MCF 10A (cell line): ENCODE measurements around the gene COLEC12. TPM values are rescaled to one million over a fixed set of nuclear protein-coding genes. Genes with fewer than 3 reads are reported as not detected.
A peak's percentile ranks its signal among the peaks of the same experiment; 100 is the strongest.

ENCODE experiments used
- BruUV-seq: library from RNA; stranded (reverse); fragments of 400-500 nt; replicated peaks from 2 replicates; lab custom pipeline; 2021; lab: Mats Ljungman, UMichigan
- CTCF ChIA-PET: fragments of 300-600 bp; sonication (Branson Sonifier 250); formaldehyde crosslinking; extraction: SDS; loops from one replicate; lab custom pipeline; 2021; ENCODE audit warnings: antibody characterized with exemption, inconsistent platforms; lab: Yijun Ruan, JAX
- POLR2A ChIA-PET: fragments of 300-600, 350-650 bp; sonication (Branson Sonifier 250); formaldehyde crosslinking; extraction: SDS; loops from one replicate; lab custom pipeline; 2020; ENCODE audit warnings: antibody characterized with exemption, inconsistent platforms; lab: Yijun Ruan, JAX
- DNase-seq: peaks from one replicate; pipeline ENCODE4 v3.0.0-alpha.2; 2018; ENCODE audit not compliant: unreplicated experiment
- H3K27ac Mint-ChIP-seq: one replicate; pipeline ENCODE4 v1.8.0; 2022; ENCODE audit warnings: mild to moderate bottlenecking, low read depth, mixed read lengths; ENCODE audit not compliant: unreplicated experiment
- H3K27me3 Mint-ChIP-seq: one replicate; pipeline ENCODE4 v1.8.0; 2022; ENCODE audit warnings: mixed read lengths; ENCODE audit not compliant: insufficient read depth, unreplicated experiment
- H3K36me3 Mint-ChIP-seq: one replicate; pipeline ENCODE4 v1.8.0; 2022; ENCODE audit warnings: mild to moderate bottlenecking, moderate library complexity, mixed read lengths; ENCODE audit not compliant: insufficient read depth, unreplicated experiment
- H3K4me1 Mint-ChIP-seq: one replicate; pipeline ENCODE4 v1.8.0; 2022; ENCODE audit warnings: mixed read lengths; ENCODE audit not compliant: insufficient read depth, unreplicated experiment
- H3K4me3 Mint-ChIP-seq: one replicate; pipeline ENCODE4 v1.8.0; 2022; ENCODE audit warnings: mild to moderate bottlenecking, moderate library complexity, mixed read lengths; ENCODE audit not compliant: unreplicated experiment
- H3K9me3 Mint-ChIP-seq: one replicate; pipeline ENCODE4 v1.8.0; 2022; ENCODE audit warnings: mixed read lengths; ENCODE audit not compliant: unreplicated experiment
- CTCF ChIP-seq: fragments of 200-600 bp; IDR thresholded peaks from one replicate; pipeline ENCODE4 v1.8.0; 2022; ENCODE audit warnings: antibody characterized with exemption, mild to moderate bottlenecking; ENCODE audit not compliant: unreplicated experiment
- intact Hi-C: fragments of 100-400 bp; cut with micrococcal nuclease; formaldehyde crosslinking; loops from 2 replicates; pipeline ENCODE4 v1.14.1; 2022
- total RNA-seq: library from RNA; stranded (reverse); gene quantifications from 2 replicates; pipeline ENCODE4 v1.2.3, GENCODE V29; 2022

COLEC12 gene
- total RNA-seq, 1 experiment from 2014 or later, result 0.05 TPM

- DNase-seq, result no peak
- Mint-ChIP-seq H3K36me3 (no peaks in the 10 kb centered on the region), H3K9me3 (peaks cover 7% of the 10 kb centered on the region), H3K27ac (no peak overlapping the region), H3K4me3 (no peak overlapping the region), H3K4me1 (peaks cover 5% of the 10 kb centered on the region), H3K27me3 (no peaks in the 10 kb centered on the region)
- POLR2A ChIA-PET, result no interaction called here
- no TSS peak for BruUV-seq
- CTCF ChIA-PET, result interaction anchor here (0.6 to 0.8 kb wide), 2 partner anchors 119 to 295 kb away, joined by 3 read pairs; no protein-coding TSS in a partner anchor
- intact Hi-C loops, result no loop called here
- TF ChIP-seq CTCF, result no peak
These were observed 180.3 kb downstream of the COLEC12 start for GRCh38 chr18:320155-320554.

GRCh38 chr18:319720-320119, 180.8 kb downstream of the COLEC12 start:
- CTCF ChIA-PET, result interaction anchor here (0.6 to 0.8 kb wide), 3 partner anchors 15 to 296 kb away, joined by 3 read pairs; no protein-coding TSS in a partner anchor
- POLR2A ChIA-PET, result interaction anchor here (0.6 kb wide), 1 partner anchor 175 kb away, joined by 3 read pairs; no protein-coding TSS in a partner anchor
- no peak for TF ChIP-seq CTCF
- Mint-ChIP-seq H3K4me3 (no peak overlapping the region), H3K9me3 (peaks cover 7% of the 10 kb centered on the region), H3K4me1 (peaks cover 5% of the 10 kb centered on the region), H3K27ac (no peak overlapping the region), H3K36me3 (no peaks in the 10 kb centered on the region), H3K27me3 (no peaks in the 10 kb centered on the region)
- no peak for DNase-seq
- intact Hi-C loops, result no loop called here
- no TSS peak for BruUV-seq

GRCh38 chr18:318791-319291, 181.7 kb downstream of the COLEC12 start:
- Mint-ChIP-seq H3K27me3 (no peaks in the 10 kb centered on the region), H3K4me1 (peaks cover 5% of the 10 kb centered on the region), H3K9me3 (peaks cover 7% of the 10 kb centered on the region), H3K36me3 (no peaks in the 10 kb centered on the region), H3K27ac (no peak overlapping the region), H3K4me3 (no peak overlapping the region)
- no peak for TF ChIP-seq CTCF
- intact Hi-C loops, result no loop called here
- POLR2A ChIA-PET, result no interaction called here
- BruUV-seq, result no TSS peak
- DNase-seq, result peak; percentile 38
- CTCF ChIA-PET, result no interaction called here

- POLR2A ChIA-PET, result no interaction called here
- Mint-ChIP-seq H3K36me3 (no peaks in the 10 kb centered on the region), H3K4me1 (peaks cover 3% of the 10 kb centered on the region), H3K27ac (no peak overlapping the region), H3K4me3 (no peak overlapping the region), H3K9me3 (peaks cover 7% of the 10 kb centered on the region), H3K27me3 (no peaks in the 10 kb centered on the region)
- intact Hi-C loops, result no loop called here
- TF ChIP-seq CTCF, result no peak
- DNase-seq, result no peak
- CTCF ChIA-PET, result no interaction called here
- BruUV-seq, result no TSS peak
These were observed 182.9 kb downstream of the COLEC12 start for GRCh38 chr18:317618-318017.
